ENCODE results near the gene KIF7.

KIF7 gene

GRCh38 chr15:89671687-89672086, 16.4 kb upstream of the KIF7 start:
- no peak for DNase-seq (ENCODE audit: low read depth in 2 of 2, low spot score in 1 of 2)

- DNase-seq (ENCODE audit: low read depth in 2 of 2, low spot score in 1 of 2): no peak
These were observed 15.8 kb upstream of the KIF7 start for GRCh38 chr15:89670971-89671560.

- DNase-seq (ENCODE audit: low read depth in 2 of 2, low spot score in 1 of 2): no peak
These were observed 14.7 kb upstream of the KIF7 start for GRCh38 chr15:89669941-89670340.

- no peak for DNase-seq (ENCODE audit: low read depth in 2 of 2, low spot score in 1 of 2)
These were observed 14.1 kb upstream of the KIF7 start for GRCh38 chr15:89669309-89669865.

GRCh38 chr15:89668171-89668570, 12.9 kb upstream of the KIF7 start:
- no peak for DNase-seq (ENCODE audit: low read depth in 2 of 2, low spot score in 1 of 2)

- no peak for DNase-seq (ENCODE audit: low read depth in 2 of 2, low spot score in 1 of 2)
These were observed 12.4 kb upstream of the KIF7 start for GRCh38 chr15:89667706-89667960.

- DNase-seq (ENCODE audit: low read depth in 2 of 2, low spot score in 1 of 2): no peak
These were observed 11.8 kb upstream of the KIF7 start for GRCh38 chr15:89666858-89667705.

- DNase-seq (ENCODE audit: low read depth in 2 of 2, low spot score in 1 of 2): no peak
These were observed 11.1 kb upstream of the KIF7 start for GRCh38 chr15:89666184-89666857.

GRCh38 chr15:89665449-89666181, 10.3 kb upstream of the KIF7 start:
- no peak for DNase-seq (ENCODE audit: low read depth in 2 of 2, low spot score in 1 of 2)

GRCh38 chr15:89664441-89665350, 9.4 kb upstream of the KIF7 start:
- no peak for DNase-seq (ENCODE audit: low read depth in 2 of 2, low spot score in 1 of 2)

GRCh38 chr15:89662893-89663626, 7.8 kb upstream of the KIF7 start:
- no peak for DNase-seq (ENCODE audit: low read depth in 2 of 2, low spot score in 1 of 2)

- DNase-seq (ENCODE audit: low read depth in 2 of 2, low spot score in 1 of 2): no peak
These were observed 5.3 kb upstream of the KIF7 start for GRCh38 chr15:89660556-89660955.

- no peak for DNase-seq (ENCODE audit: low read depth in 2 of 2, low spot score in 1 of 2)
These were observed 4.0 kb upstream of the KIF7 start for GRCh38 chr15:89659295-89659694.

- DNase-seq (ENCODE audit: low read depth in 2 of 2, low spot score in 1 of 2): no peak
These were observed 2.5 kb upstream of the KIF7 start for GRCh38 chr15:89657686-89658200.

GRCh38 chr15:89656116-89656815, 999 bp upstream of the KIF7 start:
- DNase-seq (ENCODE audit: low read depth in 2 of 2, low spot score in 1 of 2): no peak

GRCh38 chr15:89654301-89654761, 936 bp downstream of the KIF7 start:
- no peak for DNase-seq (ENCODE audit: low read depth in 2 of 2, low spot score in 1 of 2)

- no peak for DNase-seq (ENCODE audit: low read depth in 2 of 2, low spot score in 1 of 2)
These were observed 1.7 kb downstream of the KIF7 start for GRCh38 chr15:89653578-89653977.

- no peak for DNase-seq (ENCODE audit: low read depth in 2 of 2, low spot score in 1 of 2)
These were observed 2.6 kb downstream of the KIF7 start for GRCh38 chr15:89652666-89653065.

GRCh38 chr15:89652131-89652530, 3.1 kb downstream of the KIF7 start:
- no peak for DNase-seq (ENCODE audit: low read depth in 2 of 2, low spot score in 1 of 2)

All from stimulated activated CD8-positive, alpha-beta memory T cell treated with anti-CD3 and anti-CD28 coated beads, Interleukin-4, amount 100 ng/mL, for 4 hours (primary cell).